H1 (cell line): ENCODE data around the gene RBM38. TPM values are rescaled to one million over a fixed set of nuclear protein-coding genes. Genes with fewer than 3 reads are reported as not detected.
A peak's percentile ranks its signal among the peaks of the same experiment; 100 is the strongest.

Source experiments
- CTCF ChIA-PET: fragments of 300-600 bp; sonication (Branson Sonifier 250); formaldehyde crosslinking; loops from one replicate; lab custom pipeline; 2021; ENCODE audit not compliant: partially characterized antibody; lab: Charles Lee
- POLR2A ChIA-PET: fragments of 300-600 bp; sonication (Branson Sonifier 250); formaldehyde crosslinking; loops from one replicate; lab custom pipeline; 2021; ENCODE audit warnings: inconsistent platforms; ENCODE audit not compliant: partially characterized antibody; lab: Charles Lee
- DNase-seq, 2 experiments: peaks; one replicate each; pipeline versions ENCODE4 v3.0.0 to v3.0.0-alpha.2; 2010 to 2022; ENCODE audit warnings: low spot score in 2 of 2, low read depth in 1 of 2, mixed read lengths in 1 of 2
- FAIRE-seq: peaks from 2 replicates; lab custom pipeline; 2011; peaks lifted over from hg19 to GRCh38; lab: Jason Lieb, UNC
- H2AFZ ChIP-seq: 2 replicates; pipeline ENCODE4 v1.8.1; 2012; ENCODE audit warnings: low read length, inconsistent platforms
- H2AK5ac ChIP-seq: 2 replicates; pipeline ENCODE4 v1.6.1; 2013; ENCODE audit warnings: low read depth, low read length
- H2BK120ac ChIP-seq: replicated peaks from 2 replicates; pipeline ENCODE3; 2013; ENCODE audit warnings: low read depth, low read length, inconsistent platforms
- H2BK12ac ChIP-seq: 2 replicates; pipeline ENCODE4 v1.6.1; 2013; ENCODE audit warnings: low read depth, low read length
- H2BK15ac ChIP-seq: 2 replicates; pipeline ENCODE4 v1.6.1; 2013; ENCODE audit warnings: low read length
- H2BK20ac ChIP-seq: 2 replicates; pipeline ENCODE4 v1.6.1; 2013; ENCODE audit warnings: low read length
- H2BK5ac ChIP-seq: 2 replicates; pipeline ENCODE4 v1.6.1; 2013; ENCODE audit warnings: low read depth, low read length
- H3K14ac ChIP-seq: 2 replicates; pipeline ENCODE4 v1.6.1; 2013; ENCODE audit warnings: inconsistent platforms; ENCODE audit not compliant: insufficient read length
- H3K18ac ChIP-seq: 2 replicates; pipeline ENCODE4 v1.6.1; 2013; ENCODE audit warnings: low read length; ENCODE audit errors: extremely low read depth
- H3K23ac ChIP-seq: 2 replicates; pipeline ENCODE4 v1.6.1; 2013; ENCODE audit warnings: inconsistent platforms; ENCODE audit not compliant: insufficient read length
- H3K23me2 ChIP-seq: 2 replicates; pipeline ENCODE4 v1.6.1; 2013; ENCODE audit warnings: low read depth, low read length
- H3K27ac ChIP-seq: 2 replicates; pipeline ENCODE4 v1.6.1; 2011; ENCODE audit warnings: low read depth, low read length, inconsistent platforms
- H3K27me3 ChIP-seq, 4 experiments: replicated peaks in 1 of 4; 1 replicate in 1 of 4; 2 replicates in 3 of 4; pipeline versions ENCODE4 v1.6.1 to v1.8.1; 2011 to 2013; ENCODE audit warnings: low read length in 3 of 4, mild to moderate bottlenecking in 3 of 4, inconsistent platforms in 2 of 4, mixed read lengths in 2 of 4, moderate library complexity in 1 of 4; ENCODE audit not compliant: control insufficient read depth in 3 of 4, insufficient read depth in 3 of 4; ENCODE audit errors: extremely low read depth in 1 of 4
- H3K36me3 ChIP-seq, 4 experiments: 2 replicates each; pipeline versions ENCODE4 v1.6.1 to v1.8.1; 2011 to 2013; ENCODE audit warnings: mild to moderate bottlenecking in 4 of 4, low read length in 3 of 4, moderate library complexity in 2 of 4, control low read depth in 1 of 4, inconsistent platforms in 1 of 4; ENCODE audit not compliant: insufficient read depth in 4 of 4, control insufficient read depth in 2 of 4
- H3K4ac ChIP-seq: replicated peaks from 2 replicates; pipeline ENCODE3; 2013; ENCODE audit warnings: low read length, low read depth, mixed read lengths, inconsistent platforms; ENCODE audit not compliant: insufficient read length
- H3K4me1 ChIP-seq, 4 experiments: replicated peaks in 1 of 4; 1 replicate in 1 of 4; 2 replicates in 3 of 4; pipeline versions ENCODE4 v1.6.1 to v1.8.1; 2011 to 2013; ENCODE audit warnings: low read length in 3 of 4, inconsistent platforms in 2 of 4, mixed read lengths in 1 of 4; ENCODE audit not compliant: insufficient read depth in 4 of 4, control insufficient read depth in 3 of 4
- H3K4me2 ChIP-seq, 2 experiments: 2 replicates each; pipeline versions ENCODE4 v1.6.1 to v1.8.1; 2011 to 2013; ENCODE audit warnings: low read depth in 2 of 2, low read length in 2 of 2, control low read depth in 1 of 2, inconsistent platforms in 1 of 2, mild to moderate bottlenecking in 1 of 2; ENCODE audit not compliant: insufficient read depth in 1 of 2
- H3K4me3 ChIP-seq, 4 experiments: fragments of 200-600, 300-600 bp in 1 of 4; sonication (generic), shearing (Covaris generic), sonication (Bioruptor Twin) in 1 of 4; 2 replicates each; pipeline versions ENCODE4 v1.5.1 to v1.8.1; 2011 to 2016; ENCODE audit warnings: low read length in 4 of 4, low read depth in 3 of 4, control low read depth in 2 of 4, inconsistent platforms in 2 of 4, mild to moderate bottlenecking in 2 of 4, mixed read lengths in 1 of 4, moderate library complexity in 1 of 4; ENCODE audit not compliant: insufficient read depth in 2 of 4; ENCODE audit errors: extremely low read depth in 1 of 4
- H3K56ac ChIP-seq: replicated peaks from 2 replicates; pipeline ENCODE3; 2013; ENCODE audit warnings: low read depth, mild to moderate bottlenecking, mixed read lengths, low read length, inconsistent platforms; ENCODE audit not compliant: insufficient read length
- H3K79me1 ChIP-seq: 2 replicates; pipeline ENCODE4 v1.6.1; 2013; ENCODE audit warnings: low read depth, low read length, control low read depth
- H3K79me2 ChIP-seq, 2 experiments: 2 replicates each; pipeline versions ENCODE4 v1.6.1 to v1.8.1; 2012 to 2013; ENCODE audit warnings: low read length in 2 of 2, mild to moderate bottlenecking in 2 of 2, inconsistent platforms in 1 of 2; ENCODE audit not compliant: insufficient read depth in 2 of 2, control insufficient read depth in 1 of 2
- H3K9ac ChIP-seq, 4 experiments: replicated peaks in 1 of 4; 1 replicate in 1 of 4; 2 replicates in 3 of 4; pipeline versions ENCODE4 v1.6.1 to v1.8.1; 2011 to 2013; ENCODE audit warnings: low read depth in 3 of 4, low read length in 3 of 4, control low read depth in 2 of 4, mild to moderate bottlenecking in 2 of 4, moderate library complexity in 2 of 4, inconsistent platforms in 1 of 4; ENCODE audit errors: extremely low read depth in 1 of 4
- H3K9me3 ChIP-seq, 2 experiments: 2 replicates each; pipeline versions ENCODE4 v1.6.1 to v1.8.1; 2012 to 2013; ENCODE audit warnings: mild to moderate bottlenecking in 2 of 2, moderate library complexity in 2 of 2, control low read depth in 1 of 2, inconsistent platforms in 1 of 2, low read depth in 1 of 2, low read length in 1 of 2, mixed read lengths in 1 of 2; ENCODE audit not compliant: insufficient read depth in 2 of 2
- H4K20me1 ChIP-seq, 2 experiments: replicated peaks in 1 of 2; 2 replicates each; pipeline versions ENCODE3 to v1.8.1; 2011 to 2013; ENCODE audit warnings: inconsistent platforms in 2 of 2, low read length in 2 of 2, mild to moderate bottlenecking in 1 of 2; ENCODE audit not compliant: insufficient read depth in 2 of 2, control insufficient read depth in 1 of 2
- H4K5ac ChIP-seq: 2 replicates; pipeline ENCODE4 v1.6.1; 2013; ENCODE audit warnings: low read length, low read depth, mixed read lengths, inconsistent platforms; ENCODE audit not compliant: insufficient read length
- H4K8ac ChIP-seq: 2 replicates; pipeline ENCODE4 v1.8.0; 2013; ENCODE audit warnings: mild to moderate bottlenecking, moderate library complexity, low read length, inconsistent platforms; ENCODE audit not compliant: insufficient read depth; ENCODE audit errors: extremely low read depth
- H4K91ac ChIP-seq: replicated peaks from 2 replicates; pipeline ENCODE3; 2013; ENCODE audit warnings: low read length, mixed read lengths, inconsistent platforms; ENCODE audit not compliant: insufficient read length
- KDM5A ChIP-seq: fragments of 200-600 bp; IDR thresholded peaks from 2 replicates; pipeline ENCODE4 v1.7.1; 2012; ENCODE audit warnings: mild to moderate bottlenecking, low read length, inconsistent platforms, mixed read lengths
- TBP ChIP-seq: IDR thresholded peaks from 2 replicates; pipeline ENCODE4 v1.6.1; 2011; ENCODE audit warnings: low read depth, low read length, improper control_type of control experiment
- WGBS, 2 experiments: shearing (Covaris generic) in 1 of 2; methylation state at CpG; one replicate each; pipeline versions ENCODE4 v1.1.6 to v1.1.7; 2013 to 2015; ENCODE audit warnings: low lambda C conversion rate in 2 of 2, mixed read lengths in 2 of 2, inconsistent platforms in 1 of 2, low coverage in 1 of 2, missing lambda C conversion rate in 1 of 2; ENCODE audit not compliant: insufficient replicate concordance in 2 of 2, insufficient coverage in 1 of 2, insufficient read length in 1 of 2; ENCODE audit errors: extremely low coverage in 1 of 2, missing lambda C conversion rate in 1 of 2; 5-methylcytosine and 5-hydroxymethylcytosine counted together
- polyA plus RNA-seq, 7 experiments: library from polyadenylated mRNA; depleted of rRNA in 3 of 7; stranded (reverse) in 5 of 7; unstranded in 2 of 7; fragments of >200 nt in 5 of 7; fragments of 200-250 nt in 2 of 7; gene quantifications; 1 replicate in 5 of 7; 2 replicates in 1 of 7; 4 replicates in 1 of 7; pipeline versions ENCODE4 v1.2.1 to v1.2.3, GENCODE V29; 2011 to 2013; ENCODE audit warnings: missing spikeins in 2 of 7, mixed read lengths in 2 of 7
- total RNA-seq: library from RNA; stranded (reverse); fragmentation: NEBNext Ultra II Directional; extraction: Animal tissue kit (Norgen Biotek cat#: 25700); gene quantifications from 2 replicates; pipeline ENCODE4 v1.2.1, GENCODE V29; 2021

Gene RBM38
- total and polyA plus RNA-seq, 2 of the 8 experiments (the other 6 are each of a cell fraction or from before 2014, with no cell fraction given), result 57.7 to 109 TPM

DNA sequence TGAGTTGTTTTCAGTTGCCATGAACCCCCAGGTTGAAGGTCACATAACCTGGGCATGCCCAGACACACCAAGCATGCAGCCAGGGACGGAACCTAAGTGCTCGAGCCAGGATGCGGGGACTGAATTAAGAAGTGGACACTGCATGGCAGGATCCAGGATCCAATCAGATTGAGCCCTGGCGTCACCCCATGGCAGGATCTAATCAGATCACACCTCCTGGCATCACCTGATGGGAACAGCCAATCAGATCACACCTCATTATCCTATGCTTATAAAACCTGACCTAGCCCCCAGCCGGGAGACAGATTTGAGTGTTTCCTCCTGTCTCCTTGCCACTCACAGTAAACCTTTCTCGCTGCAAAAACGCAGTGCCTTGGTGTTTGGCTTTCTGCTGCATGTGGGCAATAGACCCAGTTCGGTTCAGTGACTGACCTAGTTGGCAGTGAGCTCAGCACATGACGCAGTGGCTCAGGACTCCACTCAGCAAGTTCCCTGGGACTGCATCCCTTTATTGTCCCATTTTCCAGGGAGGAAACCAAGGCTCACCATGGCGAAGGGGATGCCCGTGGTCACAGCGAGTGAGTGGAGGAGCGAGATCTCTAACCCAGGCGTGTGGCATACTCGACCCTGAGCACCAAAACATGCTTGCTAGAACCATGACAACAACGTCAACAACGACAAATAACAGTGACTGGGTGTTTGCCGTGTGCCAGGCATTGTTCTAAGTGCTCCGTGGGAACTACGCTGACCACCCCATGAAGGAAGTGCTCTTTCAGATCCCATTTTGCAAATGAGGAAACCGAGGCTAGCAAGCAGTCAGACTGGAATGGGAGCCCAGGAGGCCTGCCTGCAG is 66.3 kb downstream of the RBM38 start:
- H4K5ac ChIP-seq, result no peak overlapping the region
- H2BK120ac ChIP-seq, result no peak overlapping the region
- H3K4me3 ChIP-seq, result no peak overlapping the region
- H3K9ac ChIP-seq, result no peak overlapping the region
- H3K9me3 ChIP-seq, result no peaks in the 10 kb centered on the region; a peak in 1 of 4 replicates
- H3K23me2 ChIP-seq, result no peaks in the 10 kb centered on the region
- 0 out of 2 replicates have a peak overlapping the region, but pooled peaks have one; percentile 11 for H2BK5ac ChIP-seq
- H3K56ac ChIP-seq, result no peak overlapping the region
- 91% methylated on average over 21 of the region's 21 CpGs; no CpG with 5 or more reads in 1 of the 2 experiments for WGBS, 2 experiments
- 0 out of 2 replicates have a peak overlapping the region, but pooled peaks have one; percentile 36 for H2BK20ac ChIP-seq
- H4K91ac ChIP-seq, result peak overlapping the region; percentile 41
- H3K27ac ChIP-seq, result no peak overlapping the region
- no peaks in the 10 kb centered on the region for H4K20me1 ChIP-seq
- no peaks in the 10 kb centered on the region for H3K79me1 ChIP-seq
- peaks cover 0 to 2% (median 0%) of the 10 kb centered on the region in 4 experiments; a peak in 1 of 7 replicates for H3K4me1 ChIP-seq
- CTCF ChIA-PET, result interaction anchor here (0.8 to 1.2 kb wide), 3 partner anchors 10 to 36 kb away, joined by 3 to 5 read pairs (median 5); no protein-coding TSS in a partner anchor
- H3K36me3 ChIP-seq, result no peaks in the 10 kb centered on the region
- peak overlapping the region; percentile 8 for H3K4ac ChIP-seq
- H3K23ac ChIP-seq, result no peak overlapping the region
- 0 out of 2 replicates have a peak overlapping the region, but pooled peaks have one; percentile 76 for H2BK12ac ChIP-seq
- DNase-seq (no peak), FAIRE-seq (no peak)
- no peak overlapping the region for H4K8ac ChIP-seq
- peak overlapping the region; percentile 0; the same call in 1 of the 2 replicates for H2BK15ac ChIP-seq
- TF ChIP-seq KDM5A (no peak), TBP (0 out of 2 replicates have a peak, but pooled peaks have one; percentile 27)
- H3K27me3 ChIP-seq, result no peaks in the 10 kb centered on the region
- no peak overlapping the region for H2AFZ ChIP-seq
- POLR2A ChIA-PET, result interaction anchor here (0.6 to 1.0 kb wide), 3 partner anchors 11 to 37 kb away, joined by 3 read pairs; no protein-coding TSS in a partner anchor
- no peak overlapping the region for H3K18ac ChIP-seq
- no peaks in the 10 kb centered on the region for H3K79me2 ChIP-seq
- no peak overlapping the region for H3K14ac ChIP-seq
- no peak overlapping the region for H3K4me2 ChIP-seq
- no peak overlapping the region for H2AK5ac ChIP-seq
